ENCODE data around the gene COQ3. TPM values are rescaled to one million over a fixed set of nuclear protein-coding genes. Genes with fewer than 3 reads are reported as not detected.

Gene COQ3
- total and polyA plus RNA-seq, 2 of the 8 experiments (the other 6 are each of a cell fraction or from before 2014, with no cell fraction given): 8.4 to 16.2 TPM

DNA sequence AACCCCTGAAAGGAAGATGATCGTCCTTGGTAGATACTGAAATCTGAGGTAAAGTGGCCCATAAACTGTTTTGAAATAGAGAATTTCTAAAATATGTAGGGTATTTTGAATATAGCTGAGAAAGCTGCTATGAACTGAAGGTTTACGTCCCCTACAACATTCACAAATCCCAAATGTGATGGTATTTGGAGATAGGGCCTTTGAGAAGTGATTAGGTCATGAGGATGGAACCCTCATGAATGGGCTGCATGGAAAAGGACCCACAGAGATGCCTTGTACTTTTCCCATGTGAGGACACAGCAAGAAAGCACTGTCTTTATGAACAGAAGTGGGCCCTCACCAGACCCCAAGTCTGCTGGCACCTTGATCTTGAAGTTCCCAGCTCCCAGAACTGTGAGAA is 37.9 kb upstream of the COQ3 start (continued):
- TF ChIP-seq, protein P1, sequence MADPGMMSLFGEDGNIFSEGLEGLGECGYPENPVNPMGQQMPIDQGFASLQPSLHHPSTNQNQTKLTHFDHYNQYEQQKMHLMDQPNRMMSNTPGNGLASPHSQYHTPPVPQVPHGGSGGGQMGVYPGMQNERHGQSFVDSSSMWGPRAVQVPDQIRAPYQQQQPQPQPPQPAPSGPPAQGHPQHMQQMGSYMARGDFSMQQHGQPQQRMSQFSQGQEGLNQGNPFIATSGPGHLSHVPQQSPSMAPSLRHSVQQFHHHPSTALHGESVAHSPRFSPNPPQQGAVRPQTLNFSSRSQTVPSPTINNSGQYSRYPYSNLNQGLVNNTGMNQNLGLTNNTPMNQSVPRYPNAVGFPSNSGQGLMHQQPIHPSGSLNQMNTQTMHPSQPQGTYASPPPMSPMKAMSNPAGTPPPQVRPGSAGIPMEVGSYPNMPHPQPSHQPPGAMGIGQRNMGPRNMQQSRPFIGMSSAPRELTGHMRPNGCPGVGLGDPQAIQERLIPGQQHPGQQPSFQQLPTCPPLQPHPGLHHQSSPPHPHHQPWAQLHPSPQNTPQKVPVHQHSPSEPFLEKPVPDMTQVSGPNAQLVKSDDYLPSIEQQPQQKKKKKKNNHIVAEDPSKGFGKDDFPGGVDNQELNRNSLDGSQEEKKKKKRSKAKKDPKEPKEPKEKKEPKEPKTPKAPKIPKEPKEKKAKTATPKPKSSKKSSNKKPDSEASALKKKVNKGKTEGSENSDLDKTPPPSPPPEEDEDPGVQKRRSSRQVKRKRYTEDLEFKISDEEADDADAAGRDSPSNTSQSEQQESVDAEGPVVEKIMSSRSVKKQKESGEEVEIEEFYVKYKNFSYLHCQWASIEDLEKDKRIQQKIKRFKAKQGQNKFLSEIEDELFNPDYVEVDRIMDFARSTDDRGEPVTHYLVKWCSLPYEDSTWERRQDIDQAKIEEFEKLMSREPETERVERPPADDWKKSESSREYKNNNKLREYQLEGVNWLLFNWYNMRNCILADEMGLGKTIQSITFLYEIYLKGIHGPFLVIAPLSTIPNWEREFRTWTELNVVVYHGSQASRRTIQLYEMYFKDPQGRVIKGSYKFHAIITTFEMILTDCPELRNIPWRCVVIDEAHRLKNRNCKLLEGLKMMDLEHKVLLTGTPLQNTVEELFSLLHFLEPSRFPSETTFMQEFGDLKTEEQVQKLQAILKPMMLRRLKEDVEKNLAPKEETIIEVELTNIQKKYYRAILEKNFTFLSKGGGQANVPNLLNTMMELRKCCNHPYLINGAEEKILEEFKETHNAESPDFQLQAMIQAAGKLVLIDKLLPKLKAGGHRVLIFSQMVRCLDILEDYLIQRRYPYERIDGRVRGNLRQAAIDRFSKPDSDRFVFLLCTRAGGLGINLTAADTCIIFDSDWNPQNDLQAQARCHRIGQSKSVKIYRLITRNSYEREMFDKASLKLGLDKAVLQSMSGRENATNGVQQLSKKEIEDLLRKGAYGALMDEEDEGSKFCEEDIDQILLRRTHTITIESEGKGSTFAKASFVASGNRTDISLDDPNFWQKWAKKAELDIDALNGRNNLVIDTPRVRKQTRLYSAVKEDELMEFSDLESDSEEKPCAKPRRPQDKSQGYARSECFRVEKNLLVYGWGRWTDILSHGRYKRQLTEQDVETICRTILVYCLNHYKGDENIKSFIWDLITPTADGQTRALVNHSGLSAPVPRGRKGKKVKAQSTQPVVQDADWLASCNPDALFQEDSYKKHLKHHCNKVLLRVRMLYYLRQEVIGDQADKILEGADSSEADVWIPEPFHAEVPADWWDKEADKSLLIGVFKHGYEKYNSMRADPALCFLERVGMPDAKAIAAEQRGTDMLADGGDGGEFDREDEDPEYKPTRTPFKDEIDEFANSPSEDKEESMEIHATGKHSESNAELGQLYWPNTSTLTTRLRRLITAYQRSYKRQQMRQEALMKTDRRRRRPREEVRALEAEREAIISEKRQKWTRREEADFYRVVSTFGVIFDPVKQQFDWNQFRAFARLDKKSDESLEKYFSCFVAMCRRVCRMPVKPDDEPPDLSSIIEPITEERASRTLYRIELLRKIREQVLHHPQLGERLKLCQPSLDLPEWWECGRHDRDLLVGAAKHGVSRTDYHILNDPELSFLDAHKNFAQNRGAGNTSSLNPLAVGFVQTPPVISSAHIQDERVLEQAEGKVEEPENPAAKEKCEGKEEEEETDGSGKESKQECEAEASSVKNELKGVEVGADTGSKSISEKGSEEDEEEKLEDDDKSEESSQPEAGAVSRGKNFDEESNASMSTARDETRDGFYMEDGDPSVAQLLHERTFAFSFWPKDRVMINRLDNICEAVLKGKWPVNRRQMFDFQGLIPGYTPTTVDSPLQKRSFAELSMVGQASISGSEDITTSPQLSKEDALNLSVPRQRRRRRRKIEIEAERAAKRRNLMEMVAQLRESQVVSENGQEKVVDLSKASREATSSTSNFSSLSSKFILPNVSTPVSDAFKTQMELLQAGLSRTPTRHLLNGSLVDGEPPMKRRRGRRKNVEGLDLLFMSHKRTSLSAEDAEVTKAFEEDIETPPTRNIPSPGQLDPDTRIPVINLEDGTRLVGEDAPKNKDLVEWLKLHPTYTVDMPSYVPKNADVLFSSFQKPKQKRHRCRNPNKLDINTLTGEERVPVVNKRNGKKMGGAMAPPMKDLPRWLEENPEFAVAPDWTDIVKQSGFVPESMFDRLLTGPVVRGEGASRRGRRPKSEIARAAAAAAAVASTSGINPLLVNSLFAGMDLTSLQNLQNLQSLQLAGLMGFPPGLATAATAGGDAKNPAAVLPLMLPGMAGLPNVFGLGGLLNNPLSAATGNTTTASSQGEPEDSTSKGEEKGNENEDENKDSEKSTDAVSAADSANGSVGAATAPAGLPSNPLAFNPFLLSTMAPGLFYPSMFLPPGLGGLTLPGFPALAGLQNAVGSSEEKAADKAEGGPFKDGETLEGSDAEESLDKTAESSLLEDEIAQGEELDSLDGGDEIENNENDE (IDR thresholded peaks at IDR 0.05; ENCODE audit: insufficient replicate concordance, low read length): no peak
- TF ChIP-seq EP300 (IDR thresholded peaks at IDR 0.05; ENCODE audit: borderline replicate concordance in 1 of 2, low read depth in 2 of 2, low read length in 2 of 2) (no peak), JUND (IDR thresholded peaks at IDR 0.05; ENCODE audit: low read length) (no peak), SP4 (IDR thresholded peaks at IDR 0.05; ENCODE audit: low read length) (no peak)

All from H1 (cell line).